Skin of body (tissue), 2 donors: Measurements from ENCODE around the gene SATB1. TPM values are rescaled to one million over a fixed set of nuclear protein-coding genes. Genes with fewer than 3 reads are reported as not detected.
"Not testable (repeated sequence)": the region's sequence is repeated elsewhere in the genome, so short reads cannot be mapped to it uniquely, and the experiment has no call there.

Experiments used
- DNase-seq: peaks from one replicate; lab custom pipeline; 2025; lab: John Stamatoyannopoulos, UW
- total RNA-seq: library from RNA; depleted of rRNA; stranded (reverse); fragments of >200 nt; gene quantifications from one replicate; pipeline ENCODE4 v1.2.3, GENCODE V29; 2014

SATB1 gene
- total RNA-seq, 1 donor from 2014 or later, result 44.9 TPM

DNA sequence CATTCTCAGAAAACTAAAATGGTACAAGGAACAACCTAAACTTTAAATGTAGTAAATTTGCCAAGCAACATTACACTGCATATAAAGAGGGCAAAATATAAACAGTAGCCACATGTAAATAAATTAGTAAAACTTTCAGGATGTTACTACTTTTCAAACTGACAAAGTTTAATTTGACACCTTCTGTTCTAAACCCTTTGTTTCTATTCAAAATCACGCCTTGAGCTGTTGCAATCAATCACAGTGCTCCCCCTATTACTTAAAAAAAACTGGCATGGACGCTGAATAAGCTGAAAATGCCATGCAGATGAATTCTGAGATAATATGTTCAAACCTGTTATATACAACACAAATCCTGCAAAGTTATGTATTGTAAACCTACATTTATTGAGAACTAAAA, 69.3 kb downstream of the SATB1 start:
- no peak for DNase-seq

DNA sequence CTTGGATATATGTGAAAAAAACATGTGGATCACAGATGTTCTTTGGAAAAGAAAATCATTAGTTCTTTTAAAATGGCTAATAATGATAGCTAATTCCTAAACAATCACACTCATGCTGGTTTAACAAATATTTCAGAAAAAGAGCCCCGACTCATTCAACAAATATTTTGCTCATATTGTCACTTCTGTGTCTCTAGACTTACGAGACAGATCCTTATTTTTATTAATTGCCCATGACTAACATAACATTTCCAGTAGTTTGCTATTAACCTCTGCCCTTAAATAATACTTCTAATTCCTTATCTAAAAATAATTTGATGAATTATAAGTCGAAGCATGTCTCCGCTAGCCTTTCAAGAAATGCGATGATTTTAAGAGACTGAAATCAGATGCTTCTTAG, 70.4 kb downstream of the SATB1 start:
- DNase-seq, result peak; percentile 13

DNA sequence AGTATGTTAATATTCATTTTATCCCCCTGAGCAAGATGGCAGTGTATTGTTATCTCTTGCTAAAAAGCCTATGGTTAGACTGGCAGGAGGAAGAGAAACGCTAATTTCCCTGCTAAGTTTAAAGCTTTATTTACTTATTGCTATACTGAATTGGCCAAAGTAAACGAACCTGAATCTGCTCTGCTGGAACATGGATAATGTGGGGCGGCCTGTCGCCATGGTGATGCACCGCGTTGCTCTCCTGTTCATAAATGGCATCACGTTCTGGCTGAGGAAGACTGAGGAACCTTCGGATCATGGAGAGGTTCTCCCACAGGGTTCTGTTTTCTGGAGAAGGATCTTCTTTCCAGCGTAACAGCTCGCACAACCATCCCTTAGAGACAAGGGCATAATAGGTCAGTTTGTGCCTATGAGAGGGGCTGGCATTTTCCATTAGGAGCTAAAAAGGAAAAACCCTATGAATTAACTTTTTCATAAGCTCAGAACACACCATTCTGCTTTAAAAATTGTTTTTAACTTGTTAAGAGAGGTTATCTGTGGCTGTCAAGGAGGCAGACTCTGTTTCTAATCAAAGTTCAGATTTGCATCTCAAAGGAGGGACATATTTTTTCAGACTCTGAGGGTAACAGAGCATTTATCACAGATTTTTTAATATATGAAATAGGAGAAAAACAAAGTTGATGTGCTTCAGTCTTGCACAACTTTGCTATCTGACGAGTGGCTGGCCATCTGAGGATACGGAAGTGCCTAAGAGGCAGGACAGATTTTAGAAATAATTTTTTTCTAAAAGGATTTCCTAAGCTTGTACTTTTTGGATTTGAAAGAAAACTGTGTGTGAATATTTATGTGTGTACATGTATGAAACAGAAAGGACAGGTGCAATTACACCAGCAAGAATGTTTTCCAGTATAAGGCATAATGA, 73.1 kb downstream of the SATB1 start:
- no peak for DNase-seq

DNA sequence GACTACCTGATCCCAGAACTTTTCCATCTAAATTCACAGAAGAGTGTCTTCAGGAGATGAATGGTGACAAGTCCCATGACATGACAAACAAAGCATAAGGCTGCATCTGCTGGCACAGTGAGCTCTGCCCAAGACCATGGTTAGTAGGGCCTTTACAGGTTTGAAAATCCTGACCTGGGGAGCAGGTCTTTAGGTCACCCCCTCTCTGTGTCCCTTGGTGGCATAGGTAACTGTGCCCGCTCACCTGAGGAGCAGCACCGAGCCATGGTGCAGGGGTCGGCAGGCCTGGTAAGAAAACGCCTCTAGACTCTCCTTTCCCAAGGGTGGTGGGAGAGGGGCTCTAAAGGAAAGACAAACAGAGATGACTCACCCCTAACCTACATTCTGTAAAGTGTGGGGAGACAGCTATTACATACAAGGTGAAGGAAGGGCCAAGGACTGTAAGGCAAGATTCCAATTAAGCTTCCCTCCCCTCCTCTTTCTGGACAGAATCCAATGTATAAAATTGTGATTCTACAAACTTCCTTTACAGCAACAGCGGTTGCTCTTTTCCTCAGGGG, 74.0 kb downstream of the SATB1 start:
- no peak for DNase-seq

DNA sequence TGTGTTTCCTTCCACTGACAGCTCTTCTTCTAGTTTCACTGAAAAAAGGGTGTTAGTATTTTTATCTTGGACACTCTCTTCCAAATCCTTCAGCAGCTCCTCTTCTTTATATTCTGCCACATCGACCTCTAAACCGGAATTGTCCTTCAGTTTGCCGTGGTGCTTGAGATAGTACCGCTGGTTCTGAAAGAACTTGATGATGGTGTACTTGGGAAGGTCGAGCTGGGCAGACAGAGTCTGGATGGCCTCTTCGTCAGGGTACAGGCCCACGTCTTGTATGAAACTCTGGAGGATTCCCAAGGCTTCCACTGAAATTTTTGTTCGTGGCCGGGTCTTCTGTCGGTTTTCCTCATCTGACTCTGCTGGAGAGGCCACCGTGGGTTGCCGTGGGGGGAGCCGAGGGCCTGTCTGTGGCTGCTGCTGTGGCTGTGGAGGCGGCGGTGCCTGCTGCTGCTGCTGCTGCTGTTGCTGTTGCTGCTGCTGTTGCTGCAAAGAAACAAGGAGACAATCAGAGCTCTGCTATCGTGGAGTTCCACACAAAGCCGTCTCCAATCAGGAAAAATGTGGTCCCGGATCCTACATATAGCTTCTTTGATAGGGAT, 75.8 kb downstream of the SATB1 start:
- DNase-seq, result no peak

DNA sequence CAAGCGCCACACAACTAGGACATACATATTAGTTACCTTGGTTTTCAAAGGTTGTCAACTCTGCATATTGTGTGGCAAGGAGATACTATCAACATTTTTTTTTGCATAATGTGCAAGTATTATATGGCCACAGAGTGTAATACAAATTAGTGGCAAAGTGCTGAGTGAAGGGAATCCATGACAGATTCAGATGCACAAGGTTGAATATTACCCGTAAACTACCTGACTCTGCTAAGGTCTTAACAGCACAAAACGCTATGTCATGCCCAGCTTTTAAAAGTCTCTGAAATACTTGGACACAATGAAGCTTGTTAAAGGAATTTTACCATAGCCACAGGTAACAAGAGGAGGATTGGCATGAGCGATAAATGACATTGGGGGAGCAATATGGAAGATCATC, 79.0 kb downstream of the SATB1 start:
- DNase-seq, result no peak

DNA sequence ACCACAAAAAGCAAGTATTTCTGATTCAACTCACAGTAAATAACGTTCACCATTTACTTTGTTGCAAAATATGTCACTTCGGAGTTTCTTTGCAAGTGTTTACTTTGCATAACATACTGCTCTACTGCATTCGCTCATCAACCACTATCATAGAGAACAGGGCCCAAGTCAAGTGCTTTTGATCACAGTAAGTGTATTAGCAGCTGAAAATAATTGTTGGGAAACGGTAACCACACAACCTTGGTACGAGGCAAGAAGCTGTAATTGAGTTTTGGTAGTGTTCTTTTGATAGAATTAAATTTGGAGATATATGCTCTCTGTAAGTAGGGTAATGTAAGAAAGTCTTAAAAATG, 80.1 kb downstream of the SATB1 start:
- no peak for DNase-seq

DNA sequence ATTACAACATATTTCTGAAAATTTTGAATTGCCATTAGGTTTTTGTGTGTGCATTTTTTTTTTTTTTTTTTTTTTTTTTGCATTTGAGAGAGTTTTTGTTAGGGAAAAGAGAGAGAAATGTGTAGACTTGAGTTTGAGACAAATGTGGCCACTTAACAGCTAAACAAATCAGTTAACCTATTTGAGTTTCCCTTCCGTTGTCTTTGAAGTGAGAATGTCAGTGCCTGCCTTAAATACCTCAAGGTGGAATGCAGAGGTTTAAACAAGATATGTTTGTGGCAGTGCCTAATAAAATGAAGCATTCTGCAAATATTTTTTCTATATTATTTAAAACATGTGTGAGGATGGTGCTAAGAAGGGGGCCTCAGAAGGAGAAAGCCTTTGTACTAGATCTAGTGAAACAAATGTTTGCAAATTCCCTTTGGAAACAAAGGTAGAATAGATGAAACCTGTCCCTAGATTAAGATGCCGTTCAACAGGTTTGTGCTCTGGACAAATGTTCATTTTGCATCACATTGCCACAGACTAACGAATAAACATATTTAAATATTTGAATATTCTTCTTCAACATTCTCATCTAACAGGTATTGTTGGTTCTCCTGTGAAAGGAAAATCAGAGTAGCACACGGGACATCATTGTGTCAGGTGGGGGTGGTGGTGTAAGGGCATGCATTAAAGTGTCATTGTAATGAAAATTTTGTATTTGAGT, 80.7 kb downstream of the SATB1 start:
- DNase-seq, result no peak

DNA sequence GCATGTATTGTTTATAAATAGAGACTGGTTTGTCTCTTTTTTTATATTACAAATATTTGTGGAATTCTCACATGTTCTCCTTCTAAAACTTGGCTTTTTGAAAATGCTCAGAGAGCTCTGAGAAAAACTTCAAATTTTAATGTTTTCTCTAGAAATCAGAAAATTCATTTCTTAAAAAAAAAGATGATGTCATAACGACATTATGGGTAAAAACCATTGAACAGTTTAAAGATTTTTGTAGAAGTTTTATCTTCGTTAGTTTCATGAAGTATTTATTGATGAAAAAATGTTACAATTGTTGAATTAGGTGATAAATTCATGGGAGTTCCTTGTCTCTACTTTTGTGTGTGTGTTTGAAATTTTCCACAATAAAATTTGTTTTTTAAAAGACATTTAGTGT, 81.3 kb downstream of the SATB1 start:
- DNase-seq, result no peak

DNA sequence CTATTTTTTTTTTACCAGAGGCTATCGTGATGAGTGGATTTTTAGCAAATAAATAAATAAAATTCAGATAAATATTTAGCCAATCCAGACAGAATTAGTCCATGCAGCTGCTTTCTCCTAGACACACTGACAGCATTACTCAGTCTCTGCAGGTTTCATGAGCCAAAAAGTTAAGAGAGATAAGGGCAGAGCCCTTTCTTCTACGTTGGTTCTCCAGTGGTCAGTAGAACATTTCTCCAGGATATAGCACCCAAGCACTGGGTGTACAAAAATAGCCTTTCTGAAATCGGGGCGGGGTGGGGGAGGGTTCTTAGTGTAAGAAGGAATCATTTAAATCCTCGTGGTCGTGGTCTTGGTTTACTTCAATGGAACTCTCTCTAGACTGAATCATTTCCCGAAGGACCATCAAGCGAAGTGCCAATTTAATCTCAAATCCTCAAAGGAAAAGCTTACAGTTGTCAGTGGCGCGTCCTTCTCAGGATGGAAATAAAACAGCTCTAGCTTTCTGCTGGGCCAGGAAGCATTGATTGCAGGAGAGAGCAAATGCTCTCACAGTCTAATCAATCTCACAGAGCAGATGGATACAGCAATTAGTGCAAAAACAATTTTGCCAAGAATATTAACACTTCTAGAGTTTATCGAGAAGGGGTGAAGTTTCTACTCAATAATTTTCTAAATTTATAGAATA, 86.2 kb downstream of the SATB1 start:
- no peak for DNase-seq

DNA sequence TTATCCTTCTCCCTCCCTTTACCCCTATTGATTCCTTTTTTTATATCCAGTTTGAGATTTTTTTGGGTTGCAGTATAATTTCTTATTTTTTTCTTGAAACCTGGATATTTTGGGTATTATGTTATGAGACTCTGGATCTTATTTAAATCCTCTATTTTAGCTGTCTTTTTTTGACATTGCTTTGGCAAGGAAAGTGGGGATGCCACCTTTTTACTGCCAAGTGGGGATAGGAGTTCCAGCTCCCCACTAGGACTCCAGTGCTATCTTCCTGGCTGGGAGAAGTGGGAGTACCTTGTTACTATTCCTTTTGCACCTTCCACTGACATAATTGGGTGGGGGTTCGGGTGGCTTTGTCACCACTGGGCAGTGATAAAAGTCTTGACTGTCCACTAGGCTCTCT, 87.9 kb downstream of the SATB1 start:
- no peak for DNase-seq

DNA sequence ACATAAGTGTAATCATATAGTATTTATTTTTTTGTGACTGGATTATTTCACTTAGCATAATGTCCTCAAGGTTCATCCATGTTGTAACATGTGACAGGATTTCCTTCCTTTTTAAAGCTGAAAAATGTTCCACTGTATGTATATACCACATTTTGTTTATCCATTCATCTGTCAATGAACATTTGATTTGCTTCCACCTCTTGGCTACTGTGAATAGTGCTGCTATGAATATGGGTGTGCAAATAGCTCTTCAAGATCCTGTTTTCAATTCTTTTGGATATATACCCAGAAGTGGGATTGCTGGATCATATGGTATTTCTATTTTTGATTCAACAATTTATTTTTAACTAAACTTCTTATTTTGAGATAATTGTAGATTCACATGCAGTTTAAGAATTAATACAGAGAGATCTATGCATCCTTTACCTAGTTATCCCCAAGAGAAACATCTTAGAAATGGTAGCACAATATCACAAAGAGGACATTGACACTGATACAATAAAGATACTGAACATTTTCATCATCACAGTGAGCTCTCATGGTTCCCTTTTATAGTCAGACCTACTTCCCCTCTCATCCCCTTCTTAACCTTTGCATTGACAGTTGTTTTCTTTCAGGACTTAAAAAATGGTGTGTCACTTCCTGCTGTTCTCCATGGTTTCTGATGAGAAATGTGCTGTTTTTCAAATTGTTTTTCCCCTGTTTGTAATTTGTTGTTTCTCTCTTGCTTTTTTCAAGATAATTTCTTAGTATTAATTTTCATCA, 90.1 kb downstream of the SATB1 start:
- no peak for DNase-seq

DNA sequence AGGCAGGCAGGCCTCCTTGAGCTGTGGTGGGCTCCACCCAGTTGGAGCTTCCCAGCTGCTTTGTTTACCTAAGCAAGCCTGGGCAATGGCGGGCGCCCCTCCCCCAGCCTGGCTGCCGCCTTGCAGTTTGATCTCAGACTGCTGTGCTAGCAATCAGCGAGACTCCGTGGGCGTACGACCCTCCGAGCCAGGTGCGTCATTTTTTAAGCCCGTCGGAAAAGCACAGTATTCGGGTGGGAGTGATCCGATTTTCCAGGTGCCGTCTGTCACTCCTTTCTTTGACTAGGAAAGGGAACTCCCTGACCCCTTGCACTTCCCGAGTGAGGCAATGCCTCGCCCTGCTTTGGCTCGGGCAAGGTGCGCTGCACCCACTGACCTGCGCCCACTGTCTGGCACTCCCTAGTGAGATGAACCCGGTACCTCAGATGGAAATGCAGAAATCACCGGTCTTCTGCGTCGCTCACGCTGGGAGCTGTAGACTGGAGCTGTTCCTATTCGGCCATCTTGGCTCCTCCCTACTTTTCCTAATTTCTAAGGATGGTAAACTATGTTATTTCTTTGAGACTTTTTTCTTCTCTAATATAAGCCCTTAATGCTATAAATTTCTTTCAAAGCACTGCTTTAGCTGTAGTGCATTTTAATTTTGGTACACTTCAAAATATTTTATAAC, 94.2 kb downstream of the SATB1 start:
- DNase-seq, result not testable (repeated sequence)

DNA sequence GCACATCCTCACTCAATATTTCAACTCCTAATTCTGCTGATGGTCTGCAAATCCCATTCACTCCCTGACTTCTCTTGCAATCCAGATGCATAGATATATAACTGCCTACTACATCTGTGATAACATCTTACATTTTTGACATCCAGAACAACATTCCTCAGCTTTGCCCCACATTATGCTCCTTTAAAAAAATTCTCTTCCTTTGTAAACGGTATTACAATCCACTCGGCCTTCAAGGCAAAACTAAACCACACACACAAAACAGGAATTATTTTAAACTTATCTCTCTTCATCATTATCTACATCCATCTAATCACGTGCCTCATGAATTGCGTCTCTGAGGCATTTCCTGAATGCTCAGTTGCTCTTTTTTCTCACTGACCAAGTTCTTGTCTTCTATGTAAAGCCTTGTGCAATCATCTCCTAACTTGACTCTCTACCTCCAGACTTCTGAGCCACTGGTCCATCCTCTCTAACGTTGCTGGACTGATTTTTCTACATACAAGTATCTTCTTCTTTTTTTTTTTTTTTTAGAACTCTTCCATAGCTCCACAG, 117.0 kb downstream of the SATB1 start:
- DNase-seq, result no peak

DNA sequence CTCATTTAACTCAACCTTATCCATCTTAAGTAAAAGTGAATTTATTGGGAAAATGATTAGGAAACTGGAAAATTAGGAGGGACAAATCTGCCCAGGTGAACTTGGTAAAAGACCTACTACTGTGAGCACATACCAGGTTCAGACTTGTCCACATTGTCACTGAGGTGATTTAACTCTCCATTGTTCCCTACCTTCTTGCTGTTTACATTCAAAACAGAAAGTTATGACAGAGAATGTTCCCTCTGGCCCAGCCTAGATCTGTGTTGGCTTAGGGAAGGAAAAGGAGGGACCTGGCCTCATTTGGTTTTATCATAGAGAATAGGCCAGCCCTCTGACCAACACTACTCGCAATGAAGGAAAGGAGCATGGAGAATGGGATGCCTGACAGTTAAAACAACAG, 117.6 kb downstream of the SATB1 start:
- DNase-seq, result no peak

DNA sequence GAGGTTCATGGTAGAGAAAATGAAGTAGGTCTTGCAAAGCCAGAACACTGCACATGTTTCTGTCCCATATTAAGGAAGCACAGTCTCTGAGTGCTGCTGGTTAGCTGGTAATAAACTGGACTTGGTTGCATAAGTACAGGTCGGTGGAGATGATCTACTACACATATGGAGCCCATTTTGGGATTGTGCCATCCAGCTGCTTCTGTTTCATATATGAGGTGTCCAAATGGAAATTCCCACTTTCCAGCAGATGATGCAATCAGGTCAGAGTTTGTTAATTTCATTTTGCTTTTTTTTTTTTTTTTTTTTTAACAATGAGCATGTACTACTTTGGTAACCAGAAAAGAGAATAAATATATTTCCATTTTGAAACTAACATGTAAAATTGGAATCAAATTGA, 122.6 kb downstream of the SATB1 start:
- no peak for DNase-seq

DNA sequence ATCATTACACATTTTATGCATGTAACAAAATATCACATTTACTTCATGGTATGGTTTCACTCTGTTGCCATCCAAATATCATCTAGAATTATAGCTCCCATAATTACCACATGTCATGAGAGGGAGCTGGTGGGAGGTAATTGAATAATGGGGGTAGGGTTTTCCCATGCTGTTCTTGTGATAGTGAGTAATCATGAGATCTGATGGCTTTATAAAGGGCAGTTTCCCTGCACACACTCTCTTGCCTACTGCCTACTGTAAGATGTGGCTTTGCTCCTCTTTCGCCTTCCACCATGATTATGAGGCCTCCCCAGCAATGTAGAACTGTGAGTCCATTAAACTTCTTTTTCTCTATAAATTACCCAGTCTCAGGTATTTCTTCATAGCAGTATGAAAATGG, 123.4 kb downstream of the SATB1 start:
- DNase-seq, result no peak

DNA sequence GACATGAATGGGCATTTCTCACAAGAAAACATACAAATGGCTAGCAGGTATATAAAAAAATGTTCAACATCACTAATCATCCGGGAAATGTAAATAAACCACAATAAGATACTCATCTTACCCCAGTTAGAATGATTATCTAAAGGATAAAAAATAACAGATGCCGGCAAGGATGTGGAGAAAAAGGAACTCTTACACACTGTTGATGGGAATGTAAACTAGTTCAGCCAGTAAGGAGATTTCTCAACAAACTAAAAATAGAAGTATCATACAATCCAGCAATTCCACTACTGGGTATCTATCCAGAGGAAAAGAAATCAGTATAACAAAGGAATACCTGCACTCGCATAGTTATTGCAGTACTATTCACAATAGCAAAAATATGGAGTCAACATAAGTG, 124.2 kb downstream of the SATB1 start:
- DNase-seq, result no peak

DNA sequence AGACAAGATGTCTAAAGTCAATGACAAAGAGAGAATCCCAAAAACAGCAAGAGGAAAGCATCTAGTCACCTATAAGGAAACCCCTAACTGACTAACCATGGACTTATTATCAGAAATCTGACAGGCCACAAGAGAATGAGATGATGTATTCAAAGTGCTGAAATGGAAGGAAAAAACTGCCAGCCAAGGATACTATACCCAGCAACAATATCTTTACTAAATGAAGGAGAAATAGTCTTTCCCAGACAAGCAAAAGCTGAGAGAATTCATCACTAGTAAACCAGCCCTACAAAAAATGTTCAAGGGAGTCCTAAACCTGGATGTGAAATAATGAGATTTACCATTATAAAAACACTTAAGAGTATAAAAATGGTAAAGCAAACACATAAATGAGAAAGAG, 128.0 kb downstream of the SATB1 start:
- no peak for DNase-seq
